Stimulated activated CD8-positive, alpha-beta memory T cell treated with anti-CD3 and anti-CD28 coated beads, Interleukin-2, amount 100 ng/mL, for 1 hour (primary cell): ENCODE results near the gene PLB1.

Experiments used
- DNase-seq, 2 donors: peaks; one replicate each; pipeline ENCODE4 v3.0.0-alpha.2; 2020; ENCODE audit warnings: low read depth in 2 of 2

PLB1 gene, protein sequence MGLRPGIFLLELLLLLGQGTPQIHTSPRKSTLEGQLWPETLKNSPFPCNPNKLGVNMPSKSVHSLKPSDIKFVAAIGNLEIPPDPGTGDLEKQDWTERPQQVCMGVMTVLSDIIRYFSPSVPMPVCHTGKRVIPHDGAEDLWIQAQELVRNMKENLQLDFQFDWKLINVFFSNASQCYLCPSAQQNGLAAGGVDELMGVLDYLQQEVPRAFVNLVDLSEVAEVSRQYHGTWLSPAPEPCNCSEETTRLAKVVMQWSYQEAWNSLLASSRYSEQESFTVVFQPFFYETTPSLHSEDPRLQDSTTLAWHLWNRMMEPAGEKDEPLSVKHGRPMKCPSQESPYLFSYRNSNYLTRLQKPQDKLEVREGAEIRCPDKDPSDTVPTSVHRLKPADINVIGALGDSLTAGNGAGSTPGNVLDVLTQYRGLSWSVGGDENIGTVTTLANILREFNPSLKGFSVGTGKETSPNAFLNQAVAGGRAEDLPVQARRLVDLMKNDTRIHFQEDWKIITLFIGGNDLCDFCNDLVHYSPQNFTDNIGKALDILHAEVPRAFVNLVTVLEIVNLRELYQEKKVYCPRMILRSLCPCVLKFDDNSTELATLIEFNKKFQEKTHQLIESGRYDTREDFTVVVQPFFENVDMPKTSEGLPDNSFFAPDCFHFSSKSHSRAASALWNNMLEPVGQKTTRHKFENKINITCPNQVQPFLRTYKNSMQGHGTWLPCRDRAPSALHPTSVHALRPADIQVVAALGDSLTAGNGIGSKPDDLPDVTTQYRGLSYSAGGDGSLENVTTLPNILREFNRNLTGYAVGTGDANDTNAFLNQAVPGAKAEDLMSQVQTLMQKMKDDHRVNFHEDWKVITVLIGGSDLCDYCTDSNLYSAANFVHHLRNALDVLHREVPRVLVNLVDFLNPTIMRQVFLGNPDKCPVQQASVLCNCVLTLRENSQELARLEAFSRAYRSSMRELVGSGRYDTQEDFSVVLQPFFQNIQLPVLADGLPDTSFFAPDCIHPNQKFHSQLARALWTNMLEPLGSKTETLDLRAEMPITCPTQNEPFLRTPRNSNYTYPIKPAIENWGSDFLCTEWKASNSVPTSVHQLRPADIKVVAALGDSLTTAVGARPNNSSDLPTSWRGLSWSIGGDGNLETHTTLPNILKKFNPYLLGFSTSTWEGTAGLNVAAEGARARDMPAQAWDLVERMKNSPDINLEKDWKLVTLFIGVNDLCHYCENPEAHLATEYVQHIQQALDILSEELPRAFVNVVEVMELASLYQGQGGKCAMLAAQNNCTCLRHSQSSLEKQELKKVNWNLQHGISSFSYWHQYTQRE (N-terminal part only)

DNA sequence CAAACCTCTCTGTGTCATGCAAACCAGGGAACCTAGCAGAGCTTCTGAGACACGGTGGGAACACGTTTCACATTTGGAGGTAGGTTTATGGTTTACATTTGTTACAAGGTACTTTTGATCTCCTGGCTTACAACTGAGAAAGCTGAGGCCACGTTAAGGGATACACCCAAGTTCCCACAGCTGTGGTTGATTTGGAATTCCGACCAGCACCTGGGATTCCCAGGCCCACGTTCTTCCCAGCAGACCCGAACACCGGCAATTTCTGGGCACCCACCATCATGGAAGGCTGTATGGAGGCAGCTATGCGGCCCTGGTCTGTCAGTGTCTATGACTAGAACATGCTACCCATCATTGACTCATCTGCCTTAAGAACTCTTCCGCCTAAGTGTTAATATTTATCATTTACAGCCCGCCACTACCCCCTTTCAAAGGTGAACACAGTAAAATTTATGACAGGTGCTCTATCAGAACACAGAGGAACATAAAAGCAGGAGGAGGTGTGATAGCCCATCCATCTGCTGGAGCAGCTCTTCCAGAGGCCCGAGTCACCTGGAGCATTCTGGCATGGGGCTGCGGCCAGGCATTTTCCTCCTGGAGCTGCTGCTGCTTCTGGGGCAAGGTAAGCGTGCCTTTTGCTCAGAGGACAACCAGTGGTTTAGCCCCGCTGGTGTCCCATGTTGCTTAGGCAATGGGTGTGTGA, at the start of gene PLB1:
Gene PLB1 (plus strand): TSS at position 510 of the 700 bp plus-strand sequence. CDS start 55 bp downstream, at position 565.
- no peak for DNase-seq

DNA sequence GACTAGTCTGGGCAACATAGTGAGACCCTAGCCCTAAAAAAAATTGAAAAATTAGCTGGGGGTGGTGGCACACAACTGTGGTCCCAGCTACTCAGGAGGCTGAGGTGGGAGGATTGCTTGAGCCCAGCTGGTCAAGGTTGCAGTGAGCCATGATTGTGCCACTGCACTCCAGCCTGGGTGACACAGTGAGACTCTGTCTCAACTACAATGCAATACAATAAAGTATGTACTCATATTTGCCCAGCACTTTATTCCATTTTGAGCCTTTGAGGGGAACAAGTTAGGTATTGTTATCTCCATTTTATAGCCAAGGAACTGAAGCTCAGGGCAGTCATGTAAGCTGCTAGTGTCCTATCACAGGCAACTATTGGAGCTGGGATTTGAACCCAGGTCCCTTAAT, 49.3 kb upstream of the PLB1 start:
- DNase-seq = no peak

DNA sequence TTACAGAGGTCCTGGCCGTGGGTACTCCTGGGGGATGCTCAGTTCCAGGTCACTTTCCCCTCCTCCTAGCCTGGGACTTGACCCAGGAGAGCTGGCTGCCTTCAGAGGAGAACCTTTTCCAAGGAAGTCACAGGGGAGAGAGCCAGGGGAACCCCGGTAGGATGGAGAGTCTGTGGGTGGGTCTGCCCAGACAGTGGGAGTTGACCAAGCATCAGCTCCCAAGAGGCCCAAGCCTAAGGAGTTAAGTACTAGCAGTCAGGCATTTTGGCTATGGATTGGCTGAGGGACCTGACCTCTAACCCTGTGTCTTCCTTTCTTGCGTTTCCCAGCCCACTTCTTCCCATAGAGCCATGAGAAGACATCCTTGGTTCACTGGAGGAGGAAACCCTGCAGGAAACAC, 48.8 kb upstream of the PLB1 start:
- no peak for DNase-seq

DNA sequence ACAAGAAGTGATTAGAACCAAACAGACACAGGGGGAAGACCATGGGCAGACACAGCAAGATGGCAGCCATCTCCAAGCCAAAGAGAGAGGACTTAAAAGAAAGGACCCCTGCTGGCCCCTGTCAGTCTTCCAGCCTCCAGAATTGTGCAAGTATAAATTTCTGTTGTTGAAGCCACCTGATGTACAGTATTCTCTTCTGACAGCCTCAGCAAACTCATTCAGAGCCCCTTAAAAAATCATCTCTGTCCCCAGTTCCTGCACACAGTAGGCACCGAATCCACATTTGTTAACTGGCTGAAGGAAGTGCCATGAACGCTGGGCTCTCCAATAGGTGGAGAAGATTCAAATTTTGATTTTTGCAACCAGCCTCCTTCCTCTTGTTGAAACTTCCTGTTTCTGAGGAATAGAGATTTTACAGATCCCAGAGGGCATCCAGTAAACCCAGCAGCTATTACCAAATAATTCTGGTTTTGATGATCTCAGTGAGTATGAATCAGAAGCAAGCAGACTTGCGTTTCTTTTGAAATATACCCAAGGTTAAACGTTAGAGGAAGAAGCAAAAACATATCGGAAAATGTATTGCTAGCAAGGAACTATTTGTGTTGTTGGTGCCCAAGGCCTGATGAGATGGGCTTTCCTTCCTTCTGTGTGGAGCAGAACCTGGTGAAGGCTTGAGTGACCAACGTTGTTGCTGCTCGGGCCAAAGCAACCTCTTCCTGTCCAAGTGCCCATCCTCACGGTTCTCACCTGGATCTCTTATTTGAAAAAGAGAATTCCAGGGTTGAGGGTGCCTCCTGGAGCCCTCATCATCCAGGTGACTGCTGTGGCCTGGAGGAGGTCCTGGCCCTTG, 47.7 kb upstream of the PLB1 start:
- no peak for DNase-seq

DNA sequence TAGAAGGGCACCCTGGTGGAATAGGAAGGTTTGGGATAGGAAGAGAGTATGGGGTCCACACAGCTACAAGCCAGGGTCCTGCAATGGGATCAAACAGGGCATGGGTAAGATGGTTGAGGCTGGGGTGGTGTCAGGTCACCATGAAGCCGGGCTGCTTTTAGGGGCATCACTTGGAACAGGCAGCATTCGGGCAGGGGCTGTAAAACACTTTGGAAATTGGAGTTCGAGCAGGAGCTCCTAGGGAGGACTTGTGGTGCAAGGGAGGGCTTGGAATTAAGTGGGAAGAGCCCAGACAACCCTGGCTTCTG, 47.1 kb upstream of the PLB1 start:
- no peak for DNase-seq

DNA sequence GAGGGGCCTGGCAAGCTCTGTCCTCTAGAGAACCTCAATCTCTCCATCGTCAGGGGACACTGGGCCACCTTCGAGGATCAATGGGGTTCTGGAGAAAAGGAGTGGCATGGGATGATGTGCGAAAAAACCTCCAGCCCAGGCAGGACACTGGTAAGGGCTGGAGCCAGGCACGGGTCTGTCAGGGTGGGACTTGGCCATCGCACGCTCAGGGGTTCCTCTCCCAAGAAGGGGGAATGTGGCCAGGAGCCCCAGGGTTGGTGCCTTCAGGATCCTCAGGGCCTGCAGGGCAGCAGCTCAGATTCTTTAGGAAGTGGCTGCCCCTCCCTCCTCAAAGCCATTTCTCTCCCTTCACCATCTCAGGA, 46.8 kb upstream of the PLB1 start:
- DNase-seq = no peak

DNA sequence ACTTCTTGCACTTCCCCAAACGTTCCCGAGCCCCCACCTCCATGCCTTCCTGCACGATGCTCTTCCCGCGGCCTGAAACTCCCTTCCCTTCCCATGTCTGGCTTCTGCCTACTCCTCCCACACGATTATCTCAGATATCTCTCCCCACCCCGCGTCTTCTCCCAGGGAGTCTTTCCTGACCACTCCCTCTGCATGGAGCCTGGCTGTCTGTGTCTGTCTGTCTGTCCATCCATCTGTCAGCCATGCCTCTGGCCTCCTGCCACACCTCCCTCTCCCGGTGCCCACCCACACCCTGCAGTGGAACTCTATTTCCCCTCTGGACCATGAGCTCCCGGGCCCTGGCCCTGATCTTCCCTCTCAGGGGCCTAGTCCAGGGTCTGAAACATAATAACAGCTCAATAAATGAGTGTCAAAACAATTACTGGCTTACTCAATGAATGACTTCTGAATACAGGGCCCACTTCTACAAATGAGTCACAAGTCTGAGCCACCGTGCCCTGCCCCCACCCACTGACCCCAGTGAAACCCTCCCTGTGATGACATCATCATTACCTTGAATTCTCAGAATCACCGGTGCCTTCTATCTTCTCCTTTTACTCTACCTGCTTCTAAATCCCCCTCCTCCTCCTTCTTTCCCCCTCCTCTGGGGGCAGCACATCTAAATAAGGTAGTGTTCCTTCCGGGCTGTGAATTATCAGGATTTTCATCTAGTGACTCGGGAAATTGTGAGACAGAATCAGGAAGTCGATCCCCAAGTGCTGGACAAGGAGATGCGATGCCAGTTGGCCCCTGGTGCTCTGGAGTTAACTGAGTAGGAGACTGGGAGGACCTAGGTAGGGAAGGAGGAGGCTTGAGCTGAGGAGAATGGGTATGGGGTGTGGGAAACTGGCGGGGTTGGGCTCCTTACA, 46.1 kb upstream of the PLB1 start:
- peak; percentile 8 to 36 for DNase-seq

DNA sequence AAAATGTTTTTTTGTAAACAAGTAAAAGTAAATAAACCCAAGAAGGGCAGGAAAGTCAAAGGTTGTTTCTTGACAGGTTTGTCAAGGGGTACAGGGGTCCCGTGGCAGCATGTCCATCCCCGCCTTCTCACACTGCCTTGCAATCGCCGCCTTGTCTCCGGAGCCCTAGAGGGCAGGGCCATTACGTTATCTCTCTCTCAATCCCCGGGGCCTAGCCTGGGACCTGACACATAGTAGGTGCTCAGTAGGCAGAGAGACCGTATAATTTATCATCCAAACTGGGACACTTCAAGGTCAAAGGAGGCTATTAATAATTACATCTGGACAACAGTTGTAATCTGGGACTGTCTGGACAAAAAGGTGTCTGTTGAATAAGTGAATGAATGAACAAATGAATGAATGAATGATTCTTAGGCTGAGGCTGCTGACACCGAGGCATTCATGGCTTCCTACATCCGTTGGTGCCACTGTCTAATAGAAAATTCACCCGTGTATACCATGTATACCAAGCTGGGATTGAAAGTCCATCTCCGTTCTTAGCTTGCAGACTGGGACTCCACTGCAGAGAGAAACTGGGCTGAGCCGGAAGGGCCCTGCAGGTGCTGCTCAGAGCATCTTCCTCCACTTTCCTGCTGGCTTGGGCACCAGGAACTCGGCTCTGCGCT, 44.8 kb upstream of the PLB1 start:
- no peak for DNase-seq

DNA sequence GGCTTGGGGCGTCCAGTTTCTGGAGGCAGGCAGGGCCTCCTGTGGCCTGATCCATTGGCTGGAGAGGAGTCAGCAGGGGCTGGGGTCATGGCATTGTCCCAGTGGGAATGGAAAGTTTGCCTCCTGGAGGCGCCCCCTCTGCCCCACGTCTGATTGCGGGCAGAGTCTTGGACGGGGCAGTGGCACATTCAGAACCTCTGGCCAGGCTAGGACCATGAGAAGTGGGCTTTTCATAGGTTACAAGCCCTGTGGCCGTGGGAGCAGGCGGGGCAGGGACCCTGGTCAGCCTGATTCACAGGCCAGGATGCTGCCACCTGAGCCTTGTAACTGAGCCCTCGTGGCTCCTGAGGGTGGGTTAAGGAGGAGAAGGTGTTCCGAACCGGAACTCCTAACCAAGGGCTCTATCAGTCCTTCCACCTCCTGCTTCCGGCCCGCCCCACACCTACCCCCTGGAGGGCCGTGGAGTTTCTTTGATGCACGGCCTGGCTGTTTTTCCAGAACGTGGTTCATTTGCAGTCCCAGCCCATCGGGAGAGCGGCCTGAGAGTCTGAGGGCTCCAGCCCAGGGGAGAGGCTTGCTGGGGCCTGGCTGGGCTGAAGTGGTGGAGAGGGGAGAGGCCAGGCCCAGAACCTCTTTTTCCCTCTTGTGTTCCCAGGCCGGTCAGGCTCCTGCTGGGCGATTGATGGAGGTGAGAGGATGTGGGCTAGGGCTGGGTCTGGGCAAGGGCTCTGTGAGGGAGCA, 43.9 kb upstream of the PLB1 start:
- no peak for DNase-seq

DNA sequence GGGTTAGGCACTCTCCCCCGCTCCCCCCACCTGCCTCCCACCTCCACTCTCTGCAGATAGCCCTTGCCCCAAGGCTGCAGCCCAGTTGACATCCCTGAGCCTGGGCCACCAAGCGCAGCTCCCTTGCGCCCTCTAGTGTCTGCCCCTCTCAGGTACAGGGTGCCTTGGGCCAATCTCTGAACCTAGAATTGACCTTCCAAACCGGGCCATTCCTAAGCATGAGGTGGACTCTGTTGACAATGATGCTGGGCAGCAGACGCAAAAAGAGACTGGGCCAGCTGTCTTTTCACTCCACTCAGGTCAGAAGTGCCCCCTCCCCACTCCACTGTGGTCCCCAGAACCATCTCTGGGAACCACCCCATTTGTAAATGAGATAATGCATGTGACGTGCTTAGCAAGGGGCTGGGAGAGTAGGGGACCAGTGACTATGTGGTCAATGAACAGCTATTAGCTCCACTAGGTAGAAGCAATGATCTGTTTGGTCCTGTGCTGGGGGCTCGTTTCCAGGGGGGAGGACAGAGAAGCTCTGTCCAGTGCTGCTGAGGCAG, 43.3 kb upstream of the PLB1 start:
- peak; percentile 57 to 67 for DNase-seq

DNA sequence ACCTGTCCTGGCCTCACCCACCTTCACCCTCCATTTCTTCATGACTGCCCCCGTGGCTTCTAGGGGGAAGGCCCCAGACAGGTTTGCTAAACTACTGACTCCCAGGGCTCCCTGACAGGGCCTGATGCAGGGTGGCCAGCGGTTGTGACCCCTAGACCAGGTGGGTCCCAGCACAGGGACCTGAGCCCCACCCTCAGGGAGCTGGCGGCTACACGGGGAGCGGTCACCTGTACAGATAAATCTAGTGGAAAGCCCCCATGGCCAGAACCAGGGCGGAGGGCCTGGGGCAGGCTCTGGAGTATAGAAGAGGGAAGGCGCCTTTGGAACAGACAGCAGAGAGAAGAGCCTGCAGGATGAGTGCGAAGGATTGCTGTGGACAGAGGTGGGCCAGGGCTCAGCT, 42.5 kb upstream of the PLB1 start:
- no peak for DNase-seq

DNA sequence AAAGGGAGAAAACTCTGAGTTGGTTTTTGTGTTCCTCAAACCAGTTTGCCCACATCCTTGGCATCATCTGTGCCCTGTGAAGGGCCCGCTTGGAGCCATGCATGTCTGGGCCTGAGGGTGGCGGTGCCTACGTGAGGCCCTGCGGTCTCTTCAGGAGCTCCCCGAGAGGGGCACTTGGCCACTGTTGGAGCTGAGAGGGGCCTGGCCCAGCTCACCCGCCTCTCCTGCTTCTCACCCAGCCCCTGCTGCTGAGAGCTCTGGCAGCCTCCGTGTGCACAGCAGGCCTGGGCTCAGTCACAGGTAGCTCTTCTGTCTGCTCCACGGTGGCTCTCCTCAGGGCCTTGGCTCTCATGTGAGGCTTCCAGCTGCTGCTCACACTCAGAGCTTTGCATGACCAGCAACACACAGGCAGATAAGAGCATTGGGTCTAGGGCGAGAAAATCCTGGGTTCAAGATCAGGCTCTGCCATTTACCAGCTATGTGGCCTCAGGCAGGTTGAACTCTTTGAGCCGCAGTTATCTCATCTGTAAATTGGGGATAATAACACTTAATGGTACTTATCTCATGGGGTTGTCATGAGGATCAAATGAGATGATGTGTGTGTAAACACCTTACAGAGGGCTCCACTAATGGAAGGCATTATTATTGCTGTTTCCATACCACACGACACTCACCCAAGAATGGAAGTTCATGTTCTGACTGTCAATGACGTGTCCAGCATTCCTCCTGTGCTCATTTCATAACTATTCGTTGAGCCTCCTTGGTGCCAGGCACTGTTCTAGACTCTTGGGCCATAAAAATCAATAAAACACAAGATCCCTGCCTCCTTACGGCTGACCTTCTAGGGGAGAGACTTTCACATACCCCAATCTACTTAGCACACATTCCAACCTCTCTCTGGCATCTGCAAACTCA, 41.6 kb upstream of the PLB1 start:
- no peak for DNase-seq

DNA sequence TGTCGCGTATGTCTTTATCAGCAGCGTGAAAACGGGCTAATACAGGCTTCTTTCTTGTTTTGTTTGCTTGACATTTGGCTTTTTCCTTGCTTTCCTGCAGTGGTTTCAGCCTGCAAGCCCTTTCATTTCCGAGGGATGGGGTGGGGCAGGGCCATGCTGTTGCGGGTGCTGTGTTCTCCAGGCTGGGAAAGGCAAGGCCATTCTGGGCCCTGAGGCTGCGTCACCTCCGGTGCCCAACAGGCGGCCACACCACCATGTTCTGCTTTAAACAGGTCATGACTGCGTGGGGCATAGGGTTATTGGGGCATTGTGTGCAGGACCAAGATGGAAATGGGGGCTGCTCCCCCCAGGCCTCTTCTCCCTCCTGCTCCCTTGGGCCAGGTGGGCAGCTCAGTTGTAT, 38.6 kb upstream of the PLB1 start:
- DNase-seq = no peak

DNA sequence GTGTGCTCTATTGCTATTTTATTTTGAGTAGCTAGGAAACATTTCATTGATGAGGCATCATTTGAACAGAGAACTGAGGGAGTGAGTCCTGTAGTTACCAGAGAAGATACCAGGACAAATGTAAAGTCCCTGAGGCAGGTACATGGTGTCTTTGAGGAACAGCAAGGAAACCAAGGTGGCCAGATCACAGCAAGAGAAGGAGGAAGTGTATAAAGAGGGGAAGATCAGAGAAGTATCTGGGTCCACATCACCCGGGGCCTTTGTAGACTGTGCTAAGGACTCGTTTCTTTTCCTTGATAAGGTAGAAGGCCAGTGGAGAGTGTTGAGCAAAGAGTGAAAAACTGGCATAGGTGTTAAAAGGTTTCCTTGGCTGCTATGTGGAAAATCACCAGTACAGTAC, 34.8 kb upstream of the PLB1 start:
- DNase-seq = no peak

DNA sequence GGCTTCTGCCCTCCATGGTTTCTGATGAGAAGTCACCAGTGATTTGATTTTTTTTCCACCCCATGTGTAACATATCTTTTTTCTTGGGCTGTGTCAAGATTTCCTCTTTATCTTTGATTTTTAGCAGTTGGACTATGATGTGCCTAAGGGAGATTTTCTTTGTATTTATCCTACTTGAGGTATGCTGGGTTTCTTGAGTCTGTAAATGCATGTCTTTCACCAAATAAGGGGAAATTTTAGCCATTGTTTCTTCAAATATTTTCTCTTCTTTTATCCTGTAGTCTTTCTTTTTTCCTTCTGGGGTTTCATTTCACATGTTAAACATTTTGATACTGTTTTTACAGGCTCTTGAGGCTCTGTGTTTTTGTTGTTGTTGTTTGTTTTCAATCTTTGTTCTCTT, 33.7 kb upstream of the PLB1 start:
- no peak for DNase-seq

DNA sequence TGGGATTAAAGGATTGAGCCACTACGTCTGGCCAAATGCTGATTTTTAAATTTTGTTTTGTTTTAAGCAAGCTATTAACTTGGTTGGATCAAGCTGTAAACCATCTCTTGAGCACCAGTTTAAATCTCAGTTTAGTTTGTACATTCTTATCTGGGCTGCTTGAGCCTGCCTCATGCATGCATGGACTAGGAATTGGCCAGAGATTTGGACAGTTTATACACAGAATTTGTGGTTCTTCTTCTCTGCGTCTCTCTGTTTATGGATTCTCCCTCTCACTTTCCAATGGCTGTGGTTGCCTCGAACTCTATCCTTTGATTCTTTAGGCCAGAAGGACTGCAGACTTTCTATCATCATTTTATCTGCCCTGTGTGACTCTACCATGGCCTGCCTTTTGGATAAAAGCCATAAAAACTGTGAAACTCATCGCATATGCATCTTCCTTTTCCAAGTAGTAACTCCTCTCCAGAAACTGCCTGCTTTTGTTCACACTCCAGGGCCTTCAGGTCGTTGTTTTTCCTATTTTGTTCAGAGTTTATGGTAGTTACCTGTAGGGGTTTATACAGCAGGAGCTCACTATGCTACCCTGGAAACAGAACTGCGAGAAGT, 32.5 kb upstream of the PLB1 start:
- DNase-seq = no peak

DNA sequence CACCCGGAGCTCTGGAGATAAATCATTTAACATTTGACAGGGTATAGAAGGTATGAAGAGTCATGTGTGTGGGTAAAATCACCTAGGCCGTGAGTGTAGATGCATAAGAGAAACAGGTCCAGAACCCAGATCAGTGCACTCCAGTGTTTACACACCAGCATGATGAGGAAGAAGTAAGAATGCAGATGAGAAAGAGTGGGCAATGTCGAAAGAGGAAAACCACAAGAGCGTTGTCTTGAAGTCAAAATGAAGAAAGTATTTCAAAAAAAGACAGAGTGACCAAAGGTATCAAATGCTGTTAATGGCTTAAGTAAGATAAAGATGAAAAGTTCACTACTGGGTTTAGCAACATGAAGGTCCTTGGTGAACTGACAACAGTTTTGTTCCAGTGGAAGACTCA, 32.0 kb upstream of the PLB1 start:
- DNase-seq = no peak
